ENCODE data around the gene CASP3. TPM values are rescaled to one million over a fixed set of nuclear protein-coding genes. Genes with fewer than 3 reads are reported as not detected.
"Not testable (repeated sequence)": the region's sequence is repeated elsewhere in the genome, so short reads cannot be mapped to it uniquely, and the experiment has no call there.

The CASP3 gene
- total and polyA plus RNA-seq, 9 of the 15 experiments (the other 6 are each of a cell fraction or from before 2014, with no cell fraction given): 17.6 to 40.1 (median 31.8) TPM

DNA sequence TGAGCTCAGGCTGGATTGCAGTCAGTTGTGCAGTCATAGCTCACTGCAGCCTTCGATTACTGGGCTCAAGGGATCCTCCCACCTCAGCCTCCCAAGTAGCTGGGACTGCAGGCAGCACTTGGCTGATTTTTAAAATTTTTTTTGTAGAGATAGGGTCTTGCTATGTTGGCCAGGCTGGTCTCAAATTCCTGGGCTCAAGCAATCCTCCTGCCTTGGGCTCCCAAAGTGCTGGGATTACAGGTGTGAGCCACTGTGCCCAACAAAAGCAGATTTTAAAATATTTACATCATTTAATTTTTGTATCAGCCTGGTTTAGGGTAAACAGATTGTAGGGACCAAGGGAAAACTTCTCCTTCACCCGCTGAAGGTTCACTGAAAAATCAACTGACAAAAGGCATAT lies 33.1 kb downstream of the CASP3 start:
- H3K9me3 ChIP-seq (replicated peaks; ENCODE audit: control insufficient read depth, insufficient read depth, low read depth, low read length): peaks cover 12% of the 10 kb centered on the region
- FAIRE-seq; POLR2A ChIA-PET; H2AFZ ChIP-seq (ENCODE audit: low read depth, low read length); H3K36me3 ChIP-seq (ENCODE audit: control insufficient read depth, insufficient read depth, low read length); H3K4me2 ChIP-seq (ENCODE audit: insufficient read depth, low read length); H3K9ac ChIP-seq (ENCODE audit: insufficient read depth in 1 of 2, low read depth in 2 of 2, low read length in 2 of 2); DNase-seq (ENCODE audit: extremely low read depth in 1 of 4, low spot score in 3 of 4); H4K20me1 ChIP-seq (replicated peaks; ENCODE audit: control insufficient read depth, insufficient read depth, low read length); H3K4me3 ChIP-seq; BruUV-seq (replicated peaks); ATAC-seq; intact Hi-C loops (cut with micrococcal nuclease); H3K4me1 ChIP-seq (replicated peaks in 1 of 2; ENCODE audit: control insufficient read depth in 2 of 2, insufficient read depth in 2 of 2, low read length in 2 of 2); CTCF ChIA-PET (ENCODE audit: low intra/inter-chr PET ratio); in situ Hi-C loops (cut with MboI); H3K79me2 ChIP-seq (ENCODE audit: control insufficient read depth, insufficient read depth, low read length); H3K27me3 ChIP-seq (ENCODE audit: control insufficient read depth in 2 of 2, insufficient read depth in 2 of 2, low read length in 2 of 2); H3K27ac ChIP-seq (ENCODE audit: extremely low read depth, low read depth, low read length); H3K9me1 ChIP-seq (ENCODE audit: control insufficient read depth, insufficient read depth, low read length): not testable (repeated sequence)
- 4% methylated on average over 2 of the region's 2 CpGs for WGBS (ENCODE audit: insufficient coverage, low coverage, missing lambda C conversion rate)
- TF ChIP-seq ZNF121 (CRISPR knock-in tag; conservative IDR thresholded peaks at IDR 0.05): peak; percentile 69

DNA sequence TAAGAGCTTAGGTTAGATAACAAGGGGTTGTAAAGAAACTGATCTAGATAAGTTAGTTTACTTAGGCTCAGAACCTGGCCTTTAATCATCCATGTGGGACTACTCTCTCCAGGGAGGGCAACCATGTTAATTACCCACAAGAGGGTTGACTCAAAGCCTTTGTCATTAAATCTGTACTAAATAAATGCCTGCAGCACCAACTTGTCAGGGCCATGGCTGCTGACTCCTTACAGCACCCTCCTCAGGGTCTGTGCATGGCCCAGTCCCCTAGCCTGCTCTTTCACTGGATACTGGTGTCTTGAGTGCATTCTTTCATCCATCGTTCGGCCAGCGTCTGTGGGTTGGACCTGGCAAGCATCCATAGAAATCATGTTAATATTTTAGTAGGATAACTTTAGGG lies 34.7 kb downstream of the CASP3 start:
- intact Hi-C loops (cut with micrococcal nuclease) (no loop called here), in situ Hi-C loops (cut with MboI) (no loop called here)
- Histone ChIP-seq H3K4me1 (replicated peaks in 1 of 2; ENCODE audit: control insufficient read depth in 2 of 2, insufficient read depth in 2 of 2, low read length in 2 of 2) (no peaks in the 10 kb centered on the region; a peak in 2 of 5 replicates), H4K20me1 (replicated peaks; ENCODE audit: control insufficient read depth, insufficient read depth, low read length) (no peaks in the 10 kb centered on the region), H3K9me1 (ENCODE audit: control insufficient read depth, insufficient read depth, low read length) (no peaks in the 10 kb centered on the region), H2AFZ (ENCODE audit: low read depth, low read length) (no peak overlapping the region), H3K9ac (ENCODE audit: insufficient read depth in 1 of 2, low read depth in 2 of 2, low read length in 2 of 2) (no peak overlapping the region), H3K79me2 (ENCODE audit: control insufficient read depth, insufficient read depth, low read length) (no peaks in the 10 kb centered on the region), H3K27me3 (ENCODE audit: control insufficient read depth in 2 of 2, insufficient read depth in 2 of 2, low read length in 2 of 2) (no peaks in the 10 kb centered on the region), H3K4me2 (ENCODE audit: insufficient read depth, low read length) (no peak overlapping the region), H3K36me3 (ENCODE audit: control insufficient read depth, insufficient read depth, low read length) (no peaks in the 10 kb centered on the region), H3K9me3 (replicated peaks; ENCODE audit: control insufficient read depth, insufficient read depth, low read depth, low read length) (peaks cover 12% of the 10 kb centered on the region), H3K4me3 (no peak overlapping the region), H3K27ac (ENCODE audit: extremely low read depth, low read depth, low read length) (no peak overlapping the region)
- ChIA-PET CTCF (ENCODE audit: low intra/inter-chr PET ratio) (no interaction called here), POLR2A (no interaction called here)
- DNase-seq (ENCODE audit: extremely low read depth in 1 of 4, low spot score in 3 of 4) (no peak), ATAC-seq (no peak), FAIRE-seq (no peak)
- 0 out of 3 replicates have a peak, but pooled peaks of 1 of the 2 experiments have one; percentile 50 for TF ChIP-seq CBX3 (IDR thresholded peaks at IDR 0.05; ENCODE audit: borderline replicate concordance in 1 of 2, low read length in 2 of 2)
- TF ChIP-seq TFAM (CRISPR knock-in tag; conservative IDR thresholded peaks at IDR 0.05): no peak
- BruUV-seq (replicated peaks): no TSS peak
- WGBS (ENCODE audit: insufficient coverage, low coverage, missing lambda C conversion rate): 46% methylated on average over 3 of the region's 3 CpGs
